ENCODE results near the gene MYO1F.

GRCh38 chr19:8499048-8499833, 78.0 kb downstream of the MYO1F start:
- TF ChIP-seq CTCF (IDR thresholded peaks at IDR 0.05 in 2 of 3, conservative IDR thresholded peaks at IDR 0.05 in 1 of 3; ENCODE audit: control insufficient read depth in 2 of 3, extremely low read depth in 1 of 3, insufficient read depth in 1 of 3, low read depth in 3 of 3, low read length in 3 of 3) = no peak
- TF ChIP-seq EED (IDR thresholded peaks at IDR 0.05; ENCODE audit: low read depth) = no peak
- TF ChIP-seq MXI1 (IDR thresholded peaks at IDR 0.05; ENCODE audit: low read depth, low read length) = no peak
- TF ChIP-seq E4F1 (IDR thresholded peaks at IDR 0.05; ENCODE audit: borderline replicate concordance, partially characterized antibody) = no peak
